Keratinocyte (primary cell): Measurements from ENCODE around the gene CHRDL2.

Experiments
- CTCF ChIP-seq, 3 experiments: IDR thresholded peaks in 1 of 3; conservative IDR thresholded peaks in 1 of 3; optimal IDR thresholded peaks in 1 of 3; 2 replicates in 2 of 3; 3 replicates in 1 of 3; pipeline versions ENCODE3 to v1.5.1; 2011; ENCODE audit warnings: low read length in 3 of 3, mild to moderate bottlenecking in 3 of 3, moderate library complexity in 2 of 3, control low read depth in 1 of 3, inconsistent platforms in 1 of 3; ENCODE audit not compliant: insufficient read depth in 2 of 3; ENCODE audit errors: extremely low read depth in 1 of 3
- EZH2 ChIP-seq: IDR thresholded peaks from one replicate; pipeline ENCODE4 v1.6.1; 2012; ENCODE audit warnings: inconsistent platforms, mild to moderate bottlenecking, low read length, moderate library complexity

- TF ChIP-seq CTCF (optimal IDR thresholded peaks at IDR 0.05 in 1 of 3, IDR thresholded peaks at IDR 0.05 in 1 of 3, conservative IDR thresholded peaks at IDR 0.05 in 1 of 3; ENCODE audit: extremely low read depth in 1 of 3, insufficient read depth in 2 of 3, low read length in 3 of 3) = no peak
- no peak for TF ChIP-seq EZH2
Measured at GRCh38 chr11:74696939-74697675, 34.1 kb downstream of the CHRDL2 start.
